Colonic mucosa (tissue), 4 donors: Measurements from ENCODE around the gene MAPKAPK2. TPM values are rescaled to one million over a fixed set of nuclear protein-coding genes. Genes with fewer than 3 reads are reported as not detected.

ENCODE experiments used
- DNase-seq: peaks from one replicate; pipeline ENCODE4 v3.0.0-alpha.2; 2020
- H3K27ac ChIP-seq: fragments of 200-600 bp; one replicate; pipeline ENCODE4 v1.8.0; 2021
- H3K27me3 ChIP-seq: fragments of 200-600 bp; one replicate; pipeline ENCODE4 v1.8.0; 2021
- H3K36me3 ChIP-seq: fragments of 200-600 bp; one replicate; pipeline ENCODE4 v1.8.0; 2021
- H3K4me1 ChIP-seq: fragments of 200-600 bp; one replicate; pipeline ENCODE4 v1.8.0; 2021; ENCODE audit warnings: mild to moderate bottlenecking
- H3K4me3 ChIP-seq: fragments of 200-600 bp; one replicate; pipeline ENCODE4 v1.8.0; 2021
- H3K9ac ChIP-seq, 2 donors: one replicate each; pipeline ENCODE4 v1.7.0; 2013; ENCODE audit warnings: control low read depth in 2 of 2, low read depth in 2 of 2, low read length in 2 of 2
- H3K9me3 ChIP-seq: fragments of 200-600 bp; one replicate; pipeline ENCODE4 v1.8.0; 2021
- intact Hi-C: fragments of 100-400 bp; cut with DNase I; formaldehyde crosslinking; loops from one replicate; pipeline ENCODE4 v1.14.1; 2022
- total RNA-seq, 2 donors: library from RNA; stranded (reverse); fragmentation: NEBNext Ultra II Directional in 1 of 2; extraction: Animal tissue kit (Norgen Biotek cat#: 25700) in 1 of 2; gene quantifications; one replicate each; pipeline ENCODE4 v1.2.1, GENCODE V29; 2021
- TF ChIP-seq, protein P1 (sequence below): fragments of 200-600 bp; IDR thresholded peaks from one replicate; pipeline ENCODE4 v1.8.0; 2022; ENCODE audit warnings: antibody characterized with exemption, mild to moderate bottlenecking
- donor health status: healthy.
- donor health status: DM: no; HTN: no; CAD: no.
- donor health status: DM: no; HTN: no; CAD: no.

The MAPKAPK2 gene
- total RNA-seq, 2 donors from 2014 or later = 61.4 to 71.1 TPM

DNA sequence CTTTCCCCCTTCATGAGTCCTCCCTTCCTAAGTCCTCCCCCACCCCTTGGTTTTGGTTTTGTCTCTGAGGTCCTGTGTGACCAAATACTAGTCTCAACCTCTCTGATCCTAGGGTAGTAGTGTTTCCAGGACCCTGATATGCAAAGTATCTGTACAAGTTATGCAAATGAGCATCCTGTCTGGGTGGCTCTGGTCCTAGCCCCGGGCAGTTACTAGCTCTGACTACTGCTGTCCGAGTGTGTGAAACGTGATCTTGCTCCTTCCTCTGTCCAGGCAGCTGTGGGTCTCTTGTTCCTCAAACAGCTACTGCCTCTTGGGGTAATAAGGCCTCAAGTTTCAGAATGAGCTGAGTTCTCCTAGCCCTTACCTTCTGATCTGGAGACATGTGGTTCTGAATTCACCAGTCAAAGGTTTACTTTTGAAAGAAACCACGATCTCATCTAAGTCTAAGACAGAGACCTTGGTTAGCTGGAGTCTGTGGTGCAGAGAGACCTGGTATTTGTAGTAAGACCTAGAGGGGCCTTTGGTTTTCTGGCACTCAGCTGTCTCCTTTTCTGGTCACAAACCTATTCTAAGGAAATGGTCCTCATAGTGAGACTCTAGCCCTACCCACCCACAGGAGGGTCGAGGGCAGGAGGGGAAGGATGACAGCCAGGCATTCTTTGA is 54.8 kb downstream of the MAPKAPK2 start:
- H3K9me3 ChIP-seq = no peaks in the 10 kb centered on the region
- H3K9ac ChIP-seq = no peak overlapping the region

DNA sequence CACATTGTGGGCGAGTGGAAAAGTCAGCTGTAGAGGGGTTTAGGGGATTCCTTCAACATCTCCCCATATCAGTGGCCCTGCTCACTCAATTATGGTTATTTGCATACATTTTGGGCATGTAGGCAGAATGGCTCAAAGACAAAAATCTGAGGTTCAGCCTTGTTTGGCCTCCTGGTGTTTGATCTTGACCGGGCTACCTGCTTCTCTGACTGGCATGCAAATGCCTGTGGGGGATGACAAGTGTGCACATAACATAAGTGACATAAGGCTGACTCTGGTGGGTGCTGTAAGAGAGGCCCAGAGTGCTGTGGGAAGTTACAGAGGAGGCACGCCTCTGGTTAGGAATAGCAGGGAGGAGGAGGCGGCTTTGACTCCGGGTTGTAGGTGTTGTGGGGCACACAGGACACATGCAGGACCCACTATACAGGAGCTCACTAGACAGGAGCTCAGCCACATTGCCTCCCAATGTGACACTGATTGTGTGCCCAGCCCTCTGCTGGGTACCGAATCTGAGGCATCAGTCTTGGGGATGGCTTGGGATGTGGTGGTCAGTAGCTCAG is 56.5 kb downstream of the MAPKAPK2 start:
- intact Hi-C loops = no loop called here

More for the DNA sequence above, 54.8 kb downstream of the MAPKAPK2 start:
- Histone ChIP-seq H3K4me1 (no peaks in the 10 kb centered on the region), H3K27me3 (no peaks in the 10 kb centered on the region), H3K4me3 (no peak overlapping the region), H3K27ac (no peak overlapping the region), H3K36me3 (no peaks in the 10 kb centered on the region)
- intact Hi-C loops = loop anchor here (5.0 kb wide), 1 partner anchor 243 kb away; no protein-coding TSS in a partner anchor
- TF ChIP-seq, protein P1, sequence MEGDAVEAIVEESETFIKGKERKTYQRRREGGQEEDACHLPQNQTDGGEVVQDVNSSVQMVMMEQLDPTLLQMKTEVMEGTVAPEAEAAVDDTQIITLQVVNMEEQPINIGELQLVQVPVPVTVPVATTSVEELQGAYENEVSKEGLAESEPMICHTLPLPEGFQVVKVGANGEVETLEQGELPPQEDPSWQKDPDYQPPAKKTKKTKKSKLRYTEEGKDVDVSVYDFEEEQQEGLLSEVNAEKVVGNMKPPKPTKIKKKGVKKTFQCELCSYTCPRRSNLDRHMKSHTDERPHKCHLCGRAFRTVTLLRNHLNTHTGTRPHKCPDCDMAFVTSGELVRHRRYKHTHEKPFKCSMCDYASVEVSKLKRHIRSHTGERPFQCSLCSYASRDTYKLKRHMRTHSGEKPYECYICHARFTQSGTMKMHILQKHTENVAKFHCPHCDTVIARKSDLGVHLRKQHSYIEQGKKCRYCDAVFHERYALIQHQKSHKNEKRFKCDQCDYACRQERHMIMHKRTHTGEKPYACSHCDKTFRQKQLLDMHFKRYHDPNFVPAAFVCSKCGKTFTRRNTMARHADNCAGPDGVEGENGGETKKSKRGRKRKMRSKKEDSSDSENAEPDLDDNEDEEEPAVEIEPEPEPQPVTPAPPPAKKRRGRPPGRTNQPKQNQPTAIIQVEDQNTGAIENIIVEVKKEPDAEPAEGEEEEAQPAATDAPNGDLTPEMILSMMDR = no peak
- no peak for DNase-seq

DNA sequence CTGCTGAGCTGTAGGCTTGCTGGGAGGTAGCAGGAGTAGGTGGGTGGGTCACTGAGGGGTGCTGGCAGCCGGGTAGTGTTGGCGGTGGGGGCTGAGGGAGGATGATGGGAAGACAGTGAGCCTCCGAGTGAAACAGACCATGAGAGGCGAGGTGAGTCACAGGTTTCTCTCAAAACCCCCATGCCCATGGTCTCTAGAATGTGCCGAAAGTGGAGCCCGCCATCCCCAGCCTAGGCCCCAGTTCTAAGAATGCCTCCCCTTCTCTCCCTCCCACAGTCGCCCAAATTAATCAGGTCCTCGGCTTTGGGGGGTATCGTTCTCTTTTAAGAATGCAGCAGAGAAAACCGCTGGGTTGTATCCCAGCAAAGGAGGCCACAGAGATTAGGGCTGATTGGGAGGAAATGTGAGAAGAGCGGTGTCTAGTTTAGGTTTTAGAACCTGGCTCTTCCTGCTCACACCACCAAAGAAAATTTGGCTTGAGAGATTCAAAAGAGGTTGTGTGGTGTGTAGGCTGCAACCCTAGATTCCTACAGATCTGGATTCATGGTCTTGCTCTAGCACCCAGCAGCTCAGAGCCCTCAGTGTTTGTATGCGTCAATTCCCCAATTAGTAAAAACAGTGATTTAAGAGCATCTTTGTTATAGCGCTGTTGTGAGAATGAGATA is 58.1 kb downstream of the MAPKAPK2 start:
- no peak for DNase-seq
- Histone ChIP-seq H3K36me3 (no peaks in the 10 kb centered on the region), H3K4me1 (no peaks in the 10 kb centered on the region), H3K9ac (no peak overlapping the region), H3K27ac (no peak overlapping the region), H3K9me3 (no peaks in the 10 kb centered on the region), H3K27me3 (no peaks in the 10 kb centered on the region), H3K4me3 (no peak overlapping the region)
- TF ChIP-seq, protein P1 = no peak
- intact Hi-C loops = no loop called here

More for the DNA sequence above, 56.5 kb downstream of the MAPKAPK2 start:
- Histone ChIP-seq H3K4me3 (no peak overlapping the region), H3K4me1 (no peaks in the 10 kb centered on the region), H3K9me3 (no peaks in the 10 kb centered on the region), H3K9ac (no peak overlapping the region), H3K36me3 (no peaks in the 10 kb centered on the region), H3K27me3 (no peaks in the 10 kb centered on the region), H3K27ac (no peak overlapping the region)
- TF ChIP-seq, protein P1 = no peak
- no peak for DNase-seq

DNA sequence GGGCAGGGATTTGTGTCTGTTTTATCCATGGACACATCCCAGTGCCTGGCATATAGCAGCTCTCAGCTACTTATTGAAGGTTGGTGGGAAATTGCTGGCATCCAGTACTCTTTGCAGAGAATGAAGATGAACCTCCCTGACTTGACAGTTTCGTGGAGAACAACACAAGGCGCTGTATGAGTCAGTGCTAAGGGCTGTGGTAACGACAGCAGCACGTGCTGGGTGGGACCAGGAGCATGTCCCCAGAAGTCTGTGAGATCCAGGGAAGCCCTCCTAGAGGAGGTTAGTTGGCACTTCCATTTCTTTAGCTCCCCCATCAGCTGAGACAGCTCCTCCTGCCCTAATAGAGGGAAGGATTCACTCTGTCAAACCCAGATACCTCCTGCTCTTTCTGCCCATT is 60.0 kb downstream of the MAPKAPK2 start:
- Histone ChIP-seq H3K9me3 (no peaks in the 10 kb centered on the region), H3K4me3 (no peak overlapping the region), H3K9ac (no peak overlapping the region), H3K36me3 (no peaks in the 10 kb centered on the region), H3K27me3 (no peaks in the 10 kb centered on the region), H3K4me1 (no peaks in the 10 kb centered on the region), H3K27ac (no peak overlapping the region)
- TF ChIP-seq, protein P1 = no peak
- intact Hi-C loops = no loop called here
- DNase-seq = no peak

DNA sequence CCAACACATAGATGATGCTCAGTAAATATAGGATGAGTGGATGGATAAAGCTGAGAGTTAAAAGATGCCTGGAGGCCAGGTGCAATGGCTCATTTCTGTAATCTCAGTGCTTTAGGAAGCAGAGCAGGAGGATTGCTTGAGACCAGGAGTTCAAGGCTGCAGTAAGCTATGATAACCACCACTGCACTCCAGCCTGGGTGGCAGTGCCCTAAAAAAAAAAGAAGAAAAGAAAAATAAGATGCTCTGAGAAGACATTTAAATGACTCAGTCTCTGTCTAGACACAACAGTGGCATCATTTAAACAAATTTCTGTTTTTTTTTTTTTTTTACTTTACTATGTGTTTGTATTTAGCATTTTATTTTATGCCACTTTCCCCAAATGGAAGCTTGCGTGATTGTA is 60.6 kb downstream of the MAPKAPK2 start:
- Histone ChIP-seq H3K4me1 (no peaks in the 10 kb centered on the region), H3K9me3 (no peaks in the 10 kb centered on the region), H3K27me3 (no peaks in the 10 kb centered on the region), H3K36me3 (no peaks in the 10 kb centered on the region), H3K4me3 (no peak overlapping the region), H3K9ac (no peak overlapping the region), H3K27ac (no peak overlapping the region)
- no peak for DNase-seq
- intact Hi-C loops = no loop called here
- TF ChIP-seq, protein P1 = no peak
